Activated T-helper 9 cell treated with anti-CD3 and anti-CD28 coated beads, Interleukin-2, amount 50 U/mL, for 16 hours (primary cell): ENCODE results near the gene PPIG.
"Not testable (repeated sequence)": the region's sequence is repeated elsewhere in the genome, so short reads cannot be mapped to it uniquely, and the experiment has no call there.

Experiments
- DNase-seq: peaks from one replicate; pipeline ENCODE4 v3.0.0-alpha.2; 2020; ENCODE audit warnings: low read depth

PPIG gene

DNA sequence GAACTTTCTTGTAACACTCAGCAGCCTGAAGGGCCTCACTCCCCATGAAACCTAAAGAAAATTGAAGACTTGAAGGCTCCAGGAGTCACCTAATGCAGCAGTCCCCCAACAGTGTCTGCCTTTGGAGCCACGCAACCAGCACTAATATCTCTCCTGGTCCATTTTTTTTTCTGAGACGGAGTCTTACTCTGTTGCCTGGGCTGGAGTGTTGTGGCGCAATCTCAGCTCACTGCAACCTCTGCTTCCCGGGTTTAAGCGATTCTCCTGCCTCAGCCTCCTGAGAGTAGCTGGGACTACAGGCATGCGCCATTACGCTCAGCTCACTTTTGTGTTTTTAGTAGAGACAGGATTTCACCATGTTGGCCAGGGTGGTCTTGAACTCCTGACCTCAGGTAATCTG is 12.4 kb downstream of the PPIG start:
- DNase-seq, result not testable (repeated sequence)

DNA sequence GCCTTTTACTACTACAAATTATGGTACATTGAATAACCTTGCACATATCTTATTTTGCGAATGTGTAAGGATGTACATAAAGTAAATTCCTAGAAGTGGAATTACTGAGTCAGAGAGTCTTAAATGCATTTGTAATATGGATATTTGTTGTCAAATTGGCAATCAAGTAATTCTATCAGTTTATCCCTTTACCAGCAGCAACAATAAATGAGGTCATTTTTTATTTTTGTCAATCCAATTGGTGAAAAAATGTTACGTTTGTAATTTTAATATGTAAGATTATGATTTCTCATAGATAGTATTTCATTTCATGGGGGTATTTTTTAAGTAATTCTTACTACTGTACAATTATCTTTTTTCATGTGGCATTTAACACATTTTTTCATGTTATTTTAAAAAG is 14.8 kb downstream of the PPIG start:
- DNase-seq, result no peak

GRCh38 chr2:169599568-169599967 is 15.4 kb downstream of the PPIG start:
- no peak for DNase-seq

DNA sequence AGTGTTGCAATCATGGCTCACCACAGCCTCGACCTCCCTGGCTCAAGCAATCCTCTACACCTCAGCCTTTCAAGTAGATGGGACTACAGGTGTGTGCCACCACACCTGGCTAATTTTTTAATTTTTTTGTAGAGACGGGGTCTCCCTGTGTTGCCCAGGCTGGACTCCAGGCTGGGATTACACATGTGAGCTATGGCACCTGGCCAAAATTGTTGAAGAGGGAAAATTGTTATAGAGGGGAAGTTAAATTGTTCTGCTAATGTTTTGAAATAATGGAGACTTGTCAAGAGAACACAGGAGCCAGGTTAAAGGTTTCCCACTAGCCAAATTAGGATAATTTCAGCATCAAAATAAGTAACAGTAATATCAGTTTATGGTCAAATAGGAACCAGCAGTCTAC is 25.1 kb downstream of the PPIG start:
- DNase-seq, result no peak

- no peak for DNase-seq
Observed at GRCh38 chr2:169613876-169614275, 29.7 kb downstream of the PPIG start.

DNA sequence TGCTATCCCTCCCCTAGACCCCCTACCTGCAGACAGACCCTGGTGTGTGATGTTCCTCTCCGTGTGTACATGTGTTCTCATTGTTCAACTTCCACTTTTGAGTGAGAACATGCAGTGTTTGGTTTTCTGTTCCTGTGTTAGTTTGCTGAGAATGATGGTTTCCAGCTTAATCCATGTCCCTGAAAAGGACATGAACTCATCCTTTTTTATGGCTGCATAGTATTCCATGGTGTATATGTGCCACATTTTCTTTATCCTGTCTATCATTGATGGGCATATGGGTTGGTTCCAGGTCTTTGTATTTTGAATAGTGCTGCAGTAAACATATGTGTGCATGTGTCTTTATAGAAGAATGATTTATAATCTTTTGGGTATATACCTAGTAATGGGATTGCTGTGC is 31.8 kb downstream of the PPIG start:
- DNase-seq, result not testable (repeated sequence)

DNA sequence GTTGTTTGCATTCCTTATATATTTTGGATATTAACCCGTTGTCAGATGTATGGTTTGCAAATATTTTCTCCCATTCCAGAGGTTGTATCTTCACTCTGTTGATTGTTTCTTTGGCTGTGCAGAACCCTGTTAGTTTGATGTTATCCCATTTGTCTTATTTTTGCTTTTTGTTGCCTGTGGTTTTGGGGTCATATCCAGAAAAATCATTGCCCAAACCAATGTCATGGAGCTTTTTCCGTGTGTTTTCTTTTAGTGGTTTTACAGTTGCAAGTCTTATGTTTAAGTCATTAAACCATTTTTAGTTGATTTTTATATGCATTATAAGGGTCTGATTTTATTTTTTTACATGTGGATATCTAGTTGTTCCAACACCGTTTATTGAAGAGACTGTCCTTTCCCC is 35.8 kb downstream of the PPIG start:
- DNase-seq, result no peak

DNA sequence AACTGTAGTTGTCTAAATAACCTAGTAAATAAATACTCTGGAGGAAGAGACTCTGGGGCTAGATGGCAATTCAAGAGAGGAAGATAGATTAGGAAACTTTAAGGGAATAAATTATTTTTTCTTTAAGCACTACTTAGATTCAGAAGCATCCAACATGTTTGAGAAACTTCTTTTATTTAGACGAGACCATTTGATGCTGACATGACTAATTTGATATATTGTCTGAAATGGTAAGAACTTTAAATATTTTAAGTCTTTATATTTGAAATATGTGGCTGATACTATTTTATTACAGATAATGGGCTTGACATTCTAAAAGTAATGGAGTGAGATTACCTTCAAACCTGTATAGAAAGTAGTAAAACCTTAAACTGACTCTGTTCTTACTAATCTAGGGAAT is 36.4 kb downstream of the PPIG start:
- no peak for DNase-seq

- DNase-seq, result no peak
Observed at GRCh38 chr2:169623235-169623634, 39.1 kb downstream of the PPIG start.

DNA sequence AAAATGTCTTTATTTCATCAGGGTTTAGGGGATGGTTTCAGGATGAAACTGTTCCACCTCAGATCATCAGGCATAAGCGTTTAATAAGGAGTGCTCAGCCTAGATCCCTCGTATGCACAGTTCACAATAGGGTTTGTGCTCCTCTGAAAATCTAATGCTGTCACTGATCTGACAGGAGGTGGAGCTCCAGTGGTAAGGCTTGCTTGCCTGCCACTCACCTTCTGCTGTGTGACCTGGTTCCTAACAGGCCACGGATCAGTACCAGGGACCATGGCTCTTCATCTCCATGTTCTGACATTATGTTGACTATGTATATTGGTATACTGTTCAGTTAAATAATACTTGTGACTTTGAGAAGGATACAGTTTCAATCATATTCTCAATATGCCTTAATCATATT is 41.6 kb downstream of the PPIG start:
- DNase-seq, result no peak

DNA sequence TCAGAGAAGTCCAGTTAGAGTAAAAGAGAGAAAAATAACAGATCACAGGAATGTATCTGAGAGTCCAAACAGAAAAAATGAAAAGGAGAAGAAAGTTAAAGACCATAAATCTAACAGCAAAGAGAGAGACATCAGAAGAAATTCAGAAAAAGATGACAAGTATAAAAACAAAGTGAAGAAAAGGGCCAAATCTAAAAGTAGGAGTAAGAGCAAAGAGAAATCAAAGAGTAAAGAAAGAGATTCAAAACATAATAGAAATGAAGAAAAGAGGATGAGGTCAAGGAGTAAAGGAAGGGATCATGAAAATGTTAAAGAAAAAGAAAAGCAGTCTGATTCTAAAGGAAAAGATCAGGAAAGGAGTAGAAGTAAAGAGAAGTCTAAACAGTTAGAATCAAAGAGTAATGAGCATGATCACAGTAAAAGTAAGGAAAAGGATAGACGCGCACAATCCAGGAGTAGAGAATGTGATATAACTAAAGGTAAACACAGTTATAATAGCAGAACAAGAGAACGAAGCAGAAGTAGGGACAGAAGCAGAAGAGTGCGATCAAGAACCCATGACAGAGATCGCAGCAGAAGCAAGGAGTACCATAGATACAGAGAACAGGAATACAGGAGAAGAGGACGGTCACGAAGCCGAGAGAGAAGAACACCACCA is 52.4 kb downstream of the PPIG start:
- no peak for DNase-seq

- no peak for DNase-seq
Observed at GRCh38 chr2:169637620-169638019, 53.5 kb downstream of the PPIG start.

- no peak for DNase-seq
Observed at GRCh38 chr2:169640104-169640503, 56.0 kb downstream of the PPIG start.

DNA sequence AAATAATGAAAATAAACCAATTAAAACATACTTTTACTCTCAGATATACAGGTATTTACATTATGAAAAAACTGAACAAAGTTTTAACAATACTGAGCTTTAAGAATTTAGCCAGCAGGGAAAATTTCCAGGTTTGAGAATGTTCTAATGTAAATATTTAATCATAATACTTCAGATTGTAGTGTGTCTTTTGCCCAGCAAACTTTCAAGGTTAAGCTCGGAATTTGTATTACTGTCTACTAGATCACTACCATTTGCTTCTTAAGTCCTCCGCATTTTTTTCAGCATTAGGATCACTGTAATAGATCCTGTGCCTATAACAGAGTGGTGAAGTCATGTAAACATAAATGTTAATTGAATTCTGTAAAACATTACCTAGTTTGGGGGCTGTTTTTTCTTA is 57.3 kb downstream of the PPIG start:
- DNase-seq, result no peak

DNA sequence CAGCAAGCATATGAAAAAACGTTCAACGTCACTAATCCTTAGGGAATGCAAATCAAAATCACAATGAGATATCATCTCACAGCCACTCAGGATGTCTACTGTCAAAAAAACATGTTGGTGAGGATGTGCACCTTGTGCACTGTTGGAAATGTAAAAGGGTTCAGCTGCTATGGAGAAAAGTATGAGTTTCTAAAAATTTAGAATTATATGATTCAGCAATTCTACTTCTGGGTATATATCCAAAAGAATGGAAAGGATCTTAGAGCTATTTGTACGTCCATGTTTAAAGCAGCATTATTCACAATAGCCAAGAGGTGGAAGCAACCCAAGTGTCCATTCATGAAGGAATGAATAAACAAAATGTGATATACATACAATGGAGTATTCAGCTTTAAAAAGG is 60.0 kb downstream of the PPIG start:
- no peak for DNase-seq

GRCh38 chr2:169647496-169647895 is 63.3 kb downstream of the PPIG start:
- DNase-seq, result no peak

- no peak for DNase-seq
Observed at GRCh38 chr2:169649278-169649677, 65.1 kb downstream of the PPIG start.

DNA sequence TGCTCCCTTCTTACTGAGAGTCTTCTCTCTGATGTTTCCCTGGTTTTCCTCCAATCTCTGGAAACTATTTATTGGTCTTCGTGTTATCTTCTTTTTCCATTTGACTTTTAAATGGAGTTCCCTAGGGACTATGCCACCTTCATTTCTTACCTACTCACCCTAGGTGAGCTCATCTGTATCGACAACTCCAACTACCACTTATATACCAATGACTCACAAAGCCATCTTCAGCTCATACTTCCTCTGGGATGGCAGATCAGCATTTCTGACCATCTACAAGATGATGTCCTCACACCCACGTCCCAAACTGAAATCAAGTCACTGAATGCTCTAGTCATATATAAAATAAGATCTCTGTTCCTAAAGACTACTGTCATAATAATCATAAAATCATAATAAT is 69.5 kb downstream of the PPIG start:
- DNase-seq, result no peak

DNA sequence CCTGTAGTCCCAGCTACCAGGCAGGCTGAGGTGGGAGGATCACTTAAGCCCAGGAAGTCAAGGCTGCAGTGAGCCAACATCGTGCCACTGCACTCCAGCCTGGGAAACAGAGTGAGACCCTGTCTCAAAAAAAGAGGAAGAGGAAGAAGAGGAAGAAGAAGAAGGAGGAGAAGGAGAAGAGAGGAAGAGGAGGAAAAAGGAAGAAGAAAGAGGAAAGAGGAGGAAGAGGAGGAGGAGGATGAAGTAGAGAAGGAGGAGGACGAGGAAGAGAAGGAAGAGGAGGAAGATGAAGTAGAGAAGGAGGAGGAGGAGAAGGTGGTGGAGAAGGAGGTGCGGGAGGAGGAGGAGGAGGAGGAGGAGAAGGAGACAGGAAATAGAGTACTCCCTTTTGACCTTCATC is 72.0 kb downstream of the PPIG start:
- DNase-seq, result no peak

- DNase-seq, result no peak
Observed at GRCh38 chr2:169658877-169659276, 74.7 kb downstream of the PPIG start.

- no peak for DNase-seq
Observed at GRCh38 chr2:169659320-169659719, 75.2 kb downstream of the PPIG start.

- no peak for DNase-seq
Observed at GRCh38 chr2:169661265-169661664, 77.1 kb downstream of the PPIG start.

DNA sequence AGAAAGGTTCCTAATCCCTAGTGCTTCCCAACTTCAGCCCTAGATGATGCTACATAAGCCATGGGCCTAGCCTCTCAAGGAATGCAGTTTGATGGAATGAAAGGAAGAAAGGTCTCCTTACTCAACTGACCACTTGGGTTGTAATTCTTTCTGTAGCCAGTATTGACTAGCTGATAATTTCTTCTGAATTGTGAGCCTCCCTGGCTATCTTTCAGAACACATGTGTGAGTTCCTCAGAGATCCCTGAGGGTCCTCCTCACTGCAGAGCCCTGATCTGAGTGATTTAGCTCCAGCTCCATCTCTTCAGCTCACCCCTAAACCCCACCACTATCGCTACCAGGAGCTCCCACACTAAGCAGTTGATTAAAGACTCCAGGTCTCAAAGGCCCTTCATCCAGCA is 78.6 kb downstream of the PPIG start:
- DNase-seq, result no peak

DNA sequence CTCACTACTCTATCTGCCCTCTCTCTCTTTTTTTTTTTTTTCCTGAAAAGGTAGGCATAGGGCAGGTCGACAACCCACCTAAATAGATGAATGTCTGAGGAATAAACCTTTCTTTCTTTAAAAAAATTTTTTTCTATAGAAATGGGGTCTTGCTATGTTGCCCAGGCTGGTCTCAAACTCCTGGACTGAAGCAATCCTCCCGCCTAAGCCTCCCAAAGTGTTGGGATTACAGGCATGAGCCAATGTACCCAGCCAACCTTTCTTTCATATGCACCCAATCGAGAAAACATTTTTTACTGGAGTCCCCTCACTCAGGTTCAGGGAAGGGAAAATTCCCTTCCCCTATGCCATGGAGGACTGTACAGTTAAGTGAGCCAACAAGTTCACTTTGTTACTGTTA is 79.1 kb downstream of the PPIG start:
- DNase-seq, result no peak

GRCh38 chr2:169664600-169664977 is 80.4 kb downstream of the PPIG start:
- no peak for DNase-seq
